H1 (cell line): ENCODE data around the gene STXBP4.

Source experiments
- BRCA1 ChIP-seq: IDR thresholded peaks from 2 replicates; pipeline ENCODE4 v1.6.1; 2012; ENCODE audit warnings: low read depth, low read length, improper control_type of control experiment
- CHD2 ChIP-seq: IDR thresholded peaks from 2 replicates; pipeline ENCODE4 v1.6.1; 2012; ENCODE audit warnings: low read length, improper control_type of control experiment
- CTCF ChIP-seq, 3 experiments: IDR thresholded peaks; 1 replicate in 2 of 3; 2 replicates in 1 of 3; pipeline versions ENCODE4 v1.5.1 to v1.6.1; 2011; ENCODE audit warnings: low read length in 3 of 3, mild to moderate bottlenecking in 3 of 3, inconsistent platforms in 2 of 3, low read depth in 1 of 3, moderate library complexity in 1 of 3; ENCODE audit not compliant: insufficient read depth in 1 of 3; ENCODE audit errors: control extremely low read depth in 1 of 3
- EP300 ChIP-seq, 2 experiments: IDR thresholded peaks; 1 replicate in 1 of 2; 2 replicates in 1 of 2; pipeline ENCODE4 v1.6.1; 2011 to 2012; ENCODE audit warnings: low read depth in 2 of 2, low read length in 2 of 2, mild to moderate bottlenecking in 2 of 2, borderline replicate concordance in 1 of 2, inconsistent platforms in 1 of 2, moderate library complexity in 1 of 2
- EZH2 ChIP-seq: fragments of 200-600 bp; sonication (generic); IDR thresholded peaks from 2 replicates; pipeline ENCODE4 v1.7.1; 2012; ENCODE audit warnings: low read depth, mild to moderate bottlenecking, moderate library complexity, low read length, inconsistent platforms; ENCODE audit not compliant: severe bottlenecking
- GTF2F1 ChIP-seq: IDR thresholded peaks from 2 replicates; pipeline ENCODE4 v1.6.1; 2012; ENCODE audit warnings: low read depth, low read length, improper control_type of control experiment, borderline replicate concordance
- PHF8 ChIP-seq: fragments of 200-600 bp; sonication (generic); conservative IDR thresholded peaks from 2 replicates; pipeline ENCODE4 v1.7.1; 2012; ENCODE audit warnings: low read depth, mild to moderate bottlenecking, inconsistent platforms, low read length, moderate library complexity
- POLR2A ChIP-seq, 2 experiments: IDR thresholded peaks; 1 replicate in 1 of 2; 2 replicates in 1 of 2; pipeline ENCODE4 v1.6.1; 2011; ENCODE audit warnings: low read depth in 2 of 2, low read length in 2 of 2, mild to moderate bottlenecking in 2 of 2; ENCODE audit errors: control extremely low read depth in 1 of 2
- POLR2AphosphoS5 ChIP-seq: IDR thresholded peaks from 2 replicates; pipeline ENCODE4 v1.6.1; 2011; ENCODE audit warnings: low read depth, low read length
- RAD21 ChIP-seq, 2 experiments: IDR thresholded peaks in 1 of 2; conservative IDR thresholded peaks in 1 of 2; 2 replicates each; pipeline ENCODE4 v1.6.1; 2011; ENCODE audit warnings: low read depth in 2 of 2, low read length in 2 of 2, improper control_type of control experiment in 1 of 2, inconsistent platforms in 1 of 2, mild to moderate bottlenecking in 1 of 2, moderate library complexity in 1 of 2
- RFX5 ChIP-seq: IDR thresholded peaks from 2 replicates; pipeline ENCODE4 v1.6.1; 2011; ENCODE audit warnings: low read depth, low read length, improper control_type of control experiment, borderline replicate concordance
- SRF ChIP-seq: IDR thresholded peaks from 2 replicates; pipeline ENCODE4 v1.6.1; 2011; ENCODE audit warnings: mild to moderate bottlenecking, low read depth, low read length, moderate library complexity
- TAF1 ChIP-seq: IDR thresholded peaks from 2 replicates; pipeline ENCODE4 v1.6.1; 2011; ENCODE audit warnings: mild to moderate bottlenecking, low read depth, low read length

DNA sequence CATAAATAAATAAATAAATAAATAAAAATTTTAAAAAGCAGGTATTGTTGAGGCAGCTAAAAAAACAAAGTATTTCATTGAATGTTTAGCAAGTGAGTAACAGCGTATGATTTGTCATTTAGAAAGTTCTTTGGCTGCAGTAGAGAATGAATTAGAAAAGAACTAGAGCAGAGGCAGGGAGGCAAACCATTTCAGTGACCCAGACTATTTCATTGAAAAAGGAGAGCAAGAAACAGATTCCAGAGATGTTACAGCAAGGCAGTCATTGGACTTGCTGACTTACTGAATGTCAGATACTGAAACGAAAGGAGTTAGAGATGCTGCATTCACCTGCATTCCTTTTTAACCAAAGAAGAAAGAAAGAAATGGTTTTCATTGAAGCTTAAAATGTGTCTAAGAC is 190.7 kb downstream of the STXBP4 start:
- no peak for TF ChIP-seq RFX5
- no peak for TF ChIP-seq SRF
- no peak for TF ChIP-seq PHF8
- TF ChIP-seq CTCF (IDR thresholded peaks at IDR 0.05; ENCODE audit: control extremely low read depth in 1 of 3, insufficient read depth in 1 of 3, low read depth in 1 of 3, low read length in 3 of 3): no peak
- TF ChIP-seq POLR2AphosphoS5: no peak
- TF ChIP-seq POLR2A (IDR thresholded peaks at IDR 0.05; ENCODE audit: control extremely low read depth in 1 of 2, low read depth in 2 of 2, low read length in 2 of 2): no peak
- no peak for TF ChIP-seq RAD21 (IDR thresholded peaks at IDR 0.05 in 1 of 2, conservative IDR thresholded peaks at IDR 0.05 in 1 of 2; ENCODE audit: low read depth in 2 of 2, low read length in 2 of 2)
- no peak for TF ChIP-seq BRCA1
- TF ChIP-seq EP300 (IDR thresholded peaks at IDR 0.05; ENCODE audit: borderline replicate concordance in 1 of 2, low read depth in 2 of 2, low read length in 2 of 2): no peak
- TF ChIP-seq TAF1: no peak
- TF ChIP-seq EZH2: no peak
- no peak for TF ChIP-seq CHD2
- no peak for TF ChIP-seq GTF2F1
